ENCODE results near the gene ARHGAP5.

DNA sequence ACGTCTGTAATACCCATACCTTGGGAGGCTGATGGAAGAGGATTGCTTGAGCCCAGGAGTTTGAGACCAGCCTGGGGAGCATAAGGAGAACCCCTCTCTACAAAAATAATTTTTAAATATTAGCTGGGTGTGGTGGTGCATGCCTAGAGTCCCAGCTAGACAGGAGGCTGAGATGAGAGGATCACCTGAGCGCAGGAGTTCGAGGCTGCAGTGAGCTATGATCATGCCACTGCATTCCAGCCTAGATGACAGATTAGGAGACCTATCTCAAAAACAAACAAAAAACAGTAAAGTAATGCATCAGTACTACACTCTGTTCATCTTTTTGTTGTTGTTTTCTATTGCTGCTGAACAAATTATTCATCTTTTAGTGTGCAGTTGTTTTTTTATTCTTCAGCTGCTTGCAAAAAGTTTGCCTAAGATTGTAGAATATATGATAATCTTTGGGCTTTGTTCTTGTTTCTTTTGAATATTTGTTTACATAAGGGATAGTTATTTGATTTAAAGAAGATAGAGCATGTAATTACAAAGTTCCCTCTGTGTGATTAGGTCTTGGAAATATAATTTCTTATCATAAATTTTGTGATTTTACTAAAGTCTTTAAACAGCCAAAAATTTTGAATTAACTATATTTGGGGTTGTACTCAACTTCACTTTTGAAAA, 8.2 kb downstream of the ARHGAP5 start:
- TF ChIP-seq CTCF (IDR thresholded peaks at IDR 0.05) (no peak), ZFX (IDR thresholded peaks at IDR 0.05; ENCODE audit: borderline replicate concordance) (no peak)
